ENCODE results near the gene BARD1. TPM values are rescaled to one million over a fixed set of nuclear protein-coding genes. Genes with fewer than 3 reads are reported as not detected.
"Not testable (repeated sequence)": the region's sequence is repeated elsewhere in the genome, so short reads cannot be mapped to it uniquely, and the experiment has no call there.

The BARD1 gene
- total RNA-seq, 1 donor = 41.0 TPM

- no peak for TF ChIP-seq CTCF (IDR thresholded peaks at IDR 0.05; ENCODE audit: insufficient read depth, low read depth, low read length)
- DNase-seq (ENCODE audit: low read depth) = no peak
- H3K4me3 ChIP-seq (ENCODE audit: low read depth, low read length) = no peak overlapping the region
Observed at GRCh38 chr2:214740867-214741395, 68.6 kb downstream of the BARD1 start.

GRCh38 chr2:214737188-214737587 is 72.3 kb downstream of the BARD1 start:
- TF ChIP-seq CTCF (IDR thresholded peaks at IDR 0.05; ENCODE audit: insufficient read depth, low read depth, low read length) = no peak
- DNase-seq (ENCODE audit: low read depth) = no peak
- no peak overlapping the region for H3K4me3 ChIP-seq (ENCODE audit: low read depth, low read length)

- no peak overlapping the region for H3K4me3 ChIP-seq (ENCODE audit: low read depth, low read length)
- no peak for TF ChIP-seq CTCF (IDR thresholded peaks at IDR 0.05; ENCODE audit: insufficient read depth, low read depth, low read length)
- DNase-seq (ENCODE audit: low read depth) = no peak
Observed at GRCh38 chr2:214730800-214731407, 78.6 kb downstream of the BARD1 start.

- no peak for TF ChIP-seq CTCF (IDR thresholded peaks at IDR 0.05; ENCODE audit: insufficient read depth, low read depth, low read length)
- no peak overlapping the region for H3K4me3 ChIP-seq (ENCODE audit: low read depth, low read length)
- no peak for DNase-seq (ENCODE audit: low read depth)
Observed at GRCh38 chr2:214730248-214730647, 79.2 kb downstream of the BARD1 start.

- no peak for DNase-seq (ENCODE audit: low read depth)
- H3K4me3 ChIP-seq (ENCODE audit: low read depth, low read length) = no peak overlapping the region
- no peak for TF ChIP-seq CTCF (IDR thresholded peaks at IDR 0.05; ENCODE audit: insufficient read depth, low read depth, low read length)
Observed at GRCh38 chr2:214724741-214725140, 84.7 kb downstream of the BARD1 start.

GRCh38 chr2:214717837-214718236 is 91.6 kb downstream of the BARD1 start:
- DNase-seq (ENCODE audit: low read depth); H3K4me3 ChIP-seq (ENCODE audit: low read depth, low read length): not testable (repeated sequence)

GRCh38 chr2:214716811-214717560 is 92.5 kb downstream of the BARD1 start:
- DNase-seq (ENCODE audit: low read depth) = no peak
- no peak for TF ChIP-seq CTCF (IDR thresholded peaks at IDR 0.05; ENCODE audit: insufficient read depth, low read depth, low read length)
- no peak overlapping the region for H3K4me3 ChIP-seq (ENCODE audit: low read depth, low read length)

Data from fibroblast of villous mesenchyme (primary cell).